ENCODE measurements around the gene OR52B4. TPM values are rescaled to one million over a fixed set of nuclear protein-coding genes. Genes with fewer than 3 reads are reported as not detected.
"Not testable (repeated sequence)": the region's sequence is repeated elsewhere in the genome, so short reads cannot be mapped to it uniquely, and the experiment has no call there.

OR52B4 gene
- polyA plus RNA-seq (2013, experiment 1 of 2): not detected
- not detected for polyA plus RNA-seq (2013, experiment 2 of 2)

DNA sequence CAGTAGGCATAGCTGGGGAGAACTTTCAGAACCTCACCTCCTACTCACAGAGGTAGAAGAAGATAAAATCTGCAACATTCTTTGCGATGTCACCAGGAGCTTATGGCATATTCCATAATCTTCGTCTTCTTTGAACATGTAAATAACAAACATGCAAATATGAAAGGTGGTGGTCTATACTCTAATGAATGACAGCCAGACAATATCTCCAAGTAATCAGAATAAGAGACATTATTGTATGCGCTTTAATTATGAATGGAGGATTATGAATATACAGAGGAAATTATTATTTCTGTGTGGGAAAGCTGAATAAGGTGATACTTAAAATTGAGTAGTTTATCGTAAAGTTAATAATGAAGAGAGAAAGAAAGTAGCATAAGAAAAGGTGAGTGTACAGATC, at the start of gene OR52B4:
Gene OR52B4 (minus strand): TSS at position 101 of the 400 bp plus-strand sequence. CDS start 91 bp downstream, at position 10.
- H3K4me1 ChIP-seq (ENCODE audit: insufficient read depth, low read length): no peaks in the 10 kb centered on the region
- H3K4me3 ChIP-seq (ENCODE audit: low read length): no peak within 1 kb of the TSS
- no peak within 1 kb of the TSS for H3K27ac ChIP-seq (ENCODE audit: low read depth, low read length)
- H3K36me3 ChIP-seq (ENCODE audit: insufficient read depth, low read length): no peaks in the 10 kb centered on the region
- H3K27me3 ChIP-seq (ENCODE audit: insufficient read depth, low read length): no peaks in the 10 kb centered on the region
- 88% methylated on average over 4 of the region's 4 CpGs for WGBS
- no peak within 1 kb of the TSS for H3K9ac ChIP-seq (ENCODE audit: low read depth, low read length)
- no peaks in the 10 kb centered on the region for H3K9me3 ChIP-seq (ENCODE audit: insufficient read depth, low read depth, low read length)

DNA sequence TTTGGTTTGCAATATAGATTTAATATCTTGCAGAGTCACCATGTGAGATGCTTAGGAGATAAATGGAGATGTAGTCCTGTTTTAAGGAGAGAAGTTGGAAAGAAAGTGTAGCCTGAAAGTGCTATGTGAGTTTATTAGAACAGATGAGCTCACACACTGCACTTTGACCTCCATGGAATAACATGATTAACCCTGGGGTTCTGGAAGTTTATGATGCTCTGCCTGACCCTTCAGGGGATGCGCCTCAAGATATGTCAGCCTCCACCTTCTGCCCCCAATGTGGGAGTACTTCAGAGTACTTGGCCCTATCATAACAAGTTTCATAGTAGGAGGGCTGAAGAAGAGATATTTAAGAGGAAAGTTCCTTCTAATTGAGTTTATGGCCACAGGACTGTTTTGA, 48.6 kb upstream of the OR52B4 start:
- WGBS: 100% methylated on average over 1 of the region's 1 CpG
- H3K4me1 ChIP-seq (ENCODE audit: insufficient read depth, low read length): no peaks in the 10 kb centered on the region
- H3K27me3 ChIP-seq (ENCODE audit: insufficient read depth, low read length): no peaks in the 10 kb centered on the region
- no peak overlapping the region for H3K27ac ChIP-seq (ENCODE audit: low read depth, low read length)
- H3K9me3 ChIP-seq (ENCODE audit: insufficient read depth, low read depth, low read length): no peaks in the 10 kb centered on the region
- no peak overlapping the region for H3K9ac ChIP-seq (ENCODE audit: low read depth, low read length)
- H3K4me3 ChIP-seq (ENCODE audit: low read length): no peak overlapping the region
- no peaks in the 10 kb centered on the region for H3K36me3 ChIP-seq (ENCODE audit: insufficient read depth, low read length)

DNA sequence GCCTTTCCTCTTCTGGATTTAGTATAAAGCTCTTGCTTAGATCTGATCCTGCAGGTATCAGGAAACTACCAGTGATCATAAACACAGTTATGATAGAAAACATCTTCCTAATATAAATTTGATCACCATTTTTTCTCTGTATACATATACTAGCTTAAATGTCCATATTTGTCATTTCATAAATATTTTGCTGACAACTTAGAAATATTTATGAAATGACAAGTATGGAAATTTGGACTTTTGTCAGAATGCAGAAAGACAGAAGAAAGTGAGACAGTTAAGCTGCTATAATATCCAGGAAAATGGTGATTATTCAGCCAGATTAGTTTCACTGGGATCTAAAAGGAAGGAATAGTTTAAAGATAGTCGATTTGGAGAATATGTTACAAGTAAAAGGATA, 48.1 kb upstream of the OR52B4 start:
- no peak overlapping the region for H3K27ac ChIP-seq (ENCODE audit: low read depth, low read length)
- no peaks in the 10 kb centered on the region for H3K27me3 ChIP-seq (ENCODE audit: insufficient read depth, low read length)
- no peak overlapping the region for H3K4me3 ChIP-seq (ENCODE audit: low read length)
- no peaks in the 10 kb centered on the region for H3K4me1 ChIP-seq (ENCODE audit: insufficient read depth, low read length)
- no peaks in the 10 kb centered on the region for H3K9me3 ChIP-seq (ENCODE audit: insufficient read depth, low read depth, low read length)
- H3K9ac ChIP-seq (ENCODE audit: low read depth, low read length): no peak overlapping the region
- H3K36me3 ChIP-seq (ENCODE audit: insufficient read depth, low read length): no peaks in the 10 kb centered on the region
- WGBS: 91% methylated on average over 1 of the region's 1 CpG

DNA sequence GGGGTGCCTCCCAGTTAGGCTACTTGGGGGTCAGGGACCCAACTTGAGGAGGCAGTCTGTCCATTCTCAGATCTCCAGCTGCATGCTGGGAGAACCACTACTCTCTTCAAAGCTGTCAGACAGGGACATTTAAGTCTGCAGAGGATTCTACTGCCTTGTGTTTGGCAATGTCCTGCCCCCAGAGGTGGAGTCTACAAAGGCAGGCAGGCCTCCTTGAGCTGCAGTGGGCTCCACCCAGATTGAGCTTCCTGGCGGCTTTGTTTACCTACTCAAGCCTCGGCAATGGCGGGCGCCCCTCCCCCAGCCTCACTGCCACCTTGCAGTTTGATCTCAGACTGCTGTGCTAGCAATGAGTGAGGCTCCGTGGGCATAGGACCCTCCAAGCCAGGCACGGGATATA, 38.0 kb upstream of the OR52B4 start:
- not testable (repeated sequence) for H3K27me3 ChIP-seq (ENCODE audit: insufficient read depth, low read length); H3K4me3 ChIP-seq (ENCODE audit: low read length); H3K9me3 ChIP-seq (ENCODE audit: insufficient read depth, low read depth, low read length); H3K27ac ChIP-seq (ENCODE audit: low read depth, low read length); H3K36me3 ChIP-seq (ENCODE audit: insufficient read depth, low read length); H3K9ac ChIP-seq (ENCODE audit: low read depth, low read length); H3K4me1 ChIP-seq (ENCODE audit: insufficient read depth, low read length)
- 87% methylated on average over 6 of the region's 6 CpGs for WGBS

DNA sequence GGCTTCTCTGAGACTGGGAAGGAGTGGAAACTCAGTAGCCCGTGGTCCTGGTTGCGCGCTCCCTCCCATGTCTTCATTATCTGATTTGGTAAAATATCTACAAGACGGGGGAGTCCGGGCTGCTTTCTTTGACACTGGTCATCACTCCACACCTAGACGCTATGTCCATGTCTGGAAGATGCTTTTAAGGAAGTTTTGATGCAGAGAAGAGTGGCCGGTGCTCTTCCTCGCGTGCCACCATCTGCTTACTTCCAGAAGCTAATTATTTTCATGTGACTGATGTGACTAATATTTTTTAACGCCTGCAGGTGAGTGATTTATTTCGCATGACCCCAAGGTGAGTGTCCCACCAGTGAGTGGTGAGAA, 25.7 kb upstream of the OR52B4 start:
- WGBS: 72% methylated on average over 7 of the region's 11 CpGs
- Histone ChIP-seq H3K9ac (ENCODE audit: low read depth, low read length) (no peak overlapping the region), H3K36me3 (ENCODE audit: insufficient read depth, low read length) (peaks cover 14% of the 10 kb centered on the region), H3K27me3 (ENCODE audit: insufficient read depth, low read length) (no peaks in the 10 kb centered on the region), H3K27ac (ENCODE audit: low read depth, low read length) (no peak overlapping the region), H3K4me1 (ENCODE audit: insufficient read depth, low read length) (0 out of 2 replicates have a peak, but pooled peaks cover 4% of the 10 kb centered on the region), H3K9me3 (ENCODE audit: insufficient read depth, low read depth, low read length) (no peaks in the 10 kb centered on the region), H3K4me3 (ENCODE audit: low read length) (peak overlapping the region; percentile 92)

DNA sequence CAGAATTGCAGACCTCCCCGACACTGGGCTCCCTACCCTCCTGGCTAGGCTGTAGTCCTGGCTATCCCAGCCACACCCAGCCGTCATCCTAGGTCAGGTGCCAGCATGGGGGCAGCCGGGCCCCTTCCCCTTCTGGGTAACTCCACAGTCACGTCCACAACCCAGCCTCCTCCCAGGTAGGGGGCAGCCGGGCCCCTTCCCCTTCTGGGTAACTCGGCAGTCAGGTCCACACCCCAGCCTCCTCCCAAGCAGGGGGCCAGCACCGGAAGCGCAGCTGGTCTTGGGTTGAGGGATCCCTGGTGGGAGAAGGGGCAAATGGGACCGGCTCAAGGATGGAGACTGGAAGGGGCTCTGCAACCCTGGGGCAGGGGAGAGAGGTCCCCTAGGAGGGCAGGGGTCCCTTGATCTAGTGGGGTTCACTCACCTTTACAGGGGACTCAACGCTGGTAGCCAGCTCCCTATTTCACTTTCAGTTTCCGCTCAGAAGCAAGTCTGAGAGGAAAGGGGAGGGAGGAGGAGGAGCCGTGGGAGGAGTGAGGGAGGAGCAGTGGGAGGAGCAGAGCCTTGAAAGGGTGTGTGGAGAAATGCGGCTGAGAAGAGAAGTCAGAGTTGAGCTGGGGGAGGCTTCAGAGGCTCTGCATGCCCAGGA, 25.1 kb upstream of the OR52B4 start, which contains the start of gene TRIM21:
Gene TRIM21 (minus strand): TSS at position 494 of the 649 bp plus-strand sequence. CDS start 3,293 bp downstream, outside the sequence.
- 7% methylated on average over 13 of the region's 13 CpGs for WGBS
- peak within 1 kb of the TSS; percentile 61 for H3K9ac ChIP-seq (ENCODE audit: low read depth, low read length)
- H3K4me1 ChIP-seq (ENCODE audit: insufficient read depth, low read length): 0 out of 2 replicates have a peak, but pooled peaks cover 4% of the 10 kb centered on the region
- H3K4me3 ChIP-seq (ENCODE audit: low read length): peak within 1 kb of the TSS; percentile 92
- H3K36me3 ChIP-seq (ENCODE audit: insufficient read depth, low read length): peaks cover 19% of the 10 kb centered on the region
- H3K27ac ChIP-seq (ENCODE audit: low read depth, low read length): no peak within 1 kb of the TSS
- H3K27me3 ChIP-seq (ENCODE audit: insufficient read depth, low read length): no peaks in the 10 kb centered on the region
- H3K9me3 ChIP-seq (ENCODE audit: insufficient read depth, low read depth, low read length): no peaks in the 10 kb centered on the region

DNA sequence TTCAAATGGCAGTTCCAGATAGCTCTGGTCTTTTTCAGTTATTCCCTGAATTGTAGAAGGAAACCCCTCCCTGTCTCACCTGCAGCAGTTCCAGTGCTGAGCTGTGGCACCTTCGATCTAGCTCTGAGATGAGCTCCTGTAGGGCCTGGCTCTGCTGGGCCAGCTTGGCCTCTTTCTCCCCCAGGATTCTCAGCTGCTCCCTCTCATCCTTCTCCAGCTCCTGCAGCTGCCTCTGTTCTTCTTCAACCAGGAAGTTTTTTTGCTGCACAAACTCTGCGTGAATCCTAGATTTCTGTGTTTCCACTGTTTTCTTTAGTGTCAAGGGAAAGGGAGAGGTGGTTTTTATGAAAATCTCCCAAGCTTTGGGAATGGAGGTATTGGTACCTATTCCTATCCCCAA, 20.0 kb upstream of the OR52B4 start:
- H3K27ac ChIP-seq (ENCODE audit: low read depth, low read length): no peak overlapping the region
- H3K9me3 ChIP-seq (ENCODE audit: insufficient read depth, low read depth, low read length): no peaks in the 10 kb centered on the region
- H3K9ac ChIP-seq (ENCODE audit: low read depth, low read length): no peak overlapping the region
- H3K27me3 ChIP-seq (ENCODE audit: insufficient read depth, low read length): no peaks in the 10 kb centered on the region
- no peak overlapping the region for H3K4me3 ChIP-seq (ENCODE audit: low read length)
- H3K4me1 ChIP-seq (ENCODE audit: insufficient read depth, low read length): 0 out of 2 replicates have a peak, but pooled peaks cover 4% of the 10 kb centered on the region
- peaks cover 46% of the 10 kb centered on the region for H3K36me3 ChIP-seq (ENCODE audit: insufficient read depth, low read length)
- 95% methylated on average over 2 of the region's 2 CpGs for WGBS

DNA sequence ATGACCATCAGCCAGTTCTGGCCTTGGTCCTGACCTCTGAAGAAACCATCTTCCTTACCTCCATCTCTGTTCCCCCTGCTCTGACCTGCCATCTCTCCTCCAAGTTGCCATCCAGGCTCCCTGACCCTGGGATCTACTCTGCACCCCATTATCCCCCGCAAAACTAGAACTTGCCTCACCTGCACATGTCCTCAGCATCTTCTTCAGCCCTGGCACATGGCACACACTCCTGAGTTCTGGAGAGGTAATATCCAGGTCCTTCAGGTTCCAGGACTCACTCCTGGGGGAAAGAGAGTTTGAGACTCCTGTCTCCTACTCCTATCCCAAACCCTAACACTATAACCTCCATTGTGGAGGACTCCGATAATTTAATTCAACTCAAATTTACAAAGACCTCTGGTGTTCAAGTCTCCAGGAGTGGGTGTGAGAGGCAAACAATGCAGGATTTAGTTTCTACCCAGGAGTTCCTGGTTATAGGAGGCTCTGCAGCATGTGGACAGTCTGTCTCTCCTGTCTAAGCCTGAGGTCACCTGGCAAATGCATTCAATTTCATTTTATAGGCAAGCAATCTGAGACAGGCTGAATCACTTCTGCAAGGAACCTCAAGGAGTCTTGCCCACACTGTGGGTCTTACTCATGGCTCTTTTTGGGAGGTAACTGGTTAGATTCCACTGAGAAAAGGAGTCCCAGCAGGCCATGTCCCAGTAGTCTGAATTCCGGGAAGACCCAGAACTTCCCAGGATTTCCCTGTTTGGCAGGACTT, 18.0 kb upstream of the OR52B4 start:
- no peaks in the 10 kb centered on the region for H3K9me3 ChIP-seq (ENCODE audit: insufficient read depth, low read depth, low read length)
- 95% methylated on average over 3 of the region's 3 CpGs for WGBS
- no peak overlapping the region for H3K9ac ChIP-seq (ENCODE audit: low read depth, low read length)
- H3K4me1 ChIP-seq (ENCODE audit: insufficient read depth, low read length): no peaks in the 10 kb centered on the region
- no peaks in the 10 kb centered on the region for H3K27me3 ChIP-seq (ENCODE audit: insufficient read depth, low read length)
- no peak overlapping the region for H3K27ac ChIP-seq (ENCODE audit: low read depth, low read length)
- H3K36me3 ChIP-seq (ENCODE audit: insufficient read depth, low read length): peaks cover 46% of the 10 kb centered on the region
- H3K4me3 ChIP-seq (ENCODE audit: low read length): no peak overlapping the region

DNA sequence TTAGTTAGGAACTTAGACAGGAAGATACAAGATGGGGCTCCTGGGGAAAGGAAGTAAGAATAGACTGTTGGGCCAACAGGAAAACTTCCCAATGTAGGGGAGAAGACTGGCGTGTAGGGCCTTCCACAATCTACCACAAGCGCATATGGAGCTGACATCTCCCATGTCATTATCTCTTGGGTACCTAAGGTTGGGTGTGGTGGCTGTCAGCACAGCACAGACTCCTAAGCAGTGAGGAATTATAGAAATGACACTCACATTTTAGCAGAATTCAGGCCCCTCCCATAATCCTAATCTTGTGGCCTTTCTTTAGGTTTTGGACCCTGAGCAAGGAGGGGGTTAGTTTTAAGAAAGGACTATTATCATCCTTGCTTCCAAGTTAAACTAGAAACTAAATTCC, 13.7 kb upstream of the OR52B4 start:
- H3K27me3 ChIP-seq (ENCODE audit: insufficient read depth, low read length): no peaks in the 10 kb centered on the region
- no peaks in the 10 kb centered on the region for H3K4me1 ChIP-seq (ENCODE audit: insufficient read depth, low read length)
- peaks cover 19% of the 10 kb centered on the region for H3K36me3 ChIP-seq (ENCODE audit: insufficient read depth, low read length)
- no peak overlapping the region for H3K9ac ChIP-seq (ENCODE audit: low read depth, low read length)
- H3K27ac ChIP-seq (ENCODE audit: low read depth, low read length): no peak overlapping the region
- H3K4me3 ChIP-seq (ENCODE audit: low read length): no peak overlapping the region
- 93% methylated on average over 2 of the region's 2 CpGs for WGBS
- no peaks in the 10 kb centered on the region for H3K9me3 ChIP-seq (ENCODE audit: insufficient read depth, low read depth, low read length)

DNA sequence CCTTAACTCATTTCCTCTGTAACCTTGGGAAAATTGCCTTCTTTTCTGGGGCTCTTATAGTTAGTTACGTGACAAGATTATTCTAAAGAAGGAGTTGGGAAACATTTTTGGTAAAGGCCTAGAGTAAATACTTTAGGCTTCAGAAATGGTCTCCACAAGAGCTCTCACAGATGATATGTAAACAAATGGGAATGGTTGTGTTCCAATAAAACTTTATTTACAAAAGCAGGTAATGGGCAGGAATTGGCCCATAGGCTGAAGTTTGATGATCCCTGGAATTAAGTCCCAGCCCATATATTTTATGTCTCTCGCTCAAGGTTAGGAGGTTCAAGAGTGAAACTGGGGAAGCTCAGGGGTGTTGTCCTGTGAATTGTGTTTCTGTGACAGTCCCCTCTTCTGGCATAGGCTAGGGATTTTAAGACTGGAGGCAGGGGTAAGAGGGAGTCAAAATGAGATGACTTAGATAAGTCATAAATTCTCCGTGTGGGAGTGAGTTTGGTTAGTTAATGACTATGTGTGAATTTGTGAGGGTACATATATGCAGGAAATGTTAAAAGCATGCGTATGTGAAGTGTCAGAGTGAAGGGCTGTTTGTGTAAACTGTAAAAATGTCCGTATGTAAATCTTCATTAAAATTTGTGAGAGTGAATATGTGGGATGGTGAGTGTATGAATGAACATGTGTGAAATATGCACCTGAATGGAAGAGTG, 7.4 kb upstream of the OR52B4 start:
- WGBS: 88% methylated on average over 5 of the region's 5 CpGs

DNA sequence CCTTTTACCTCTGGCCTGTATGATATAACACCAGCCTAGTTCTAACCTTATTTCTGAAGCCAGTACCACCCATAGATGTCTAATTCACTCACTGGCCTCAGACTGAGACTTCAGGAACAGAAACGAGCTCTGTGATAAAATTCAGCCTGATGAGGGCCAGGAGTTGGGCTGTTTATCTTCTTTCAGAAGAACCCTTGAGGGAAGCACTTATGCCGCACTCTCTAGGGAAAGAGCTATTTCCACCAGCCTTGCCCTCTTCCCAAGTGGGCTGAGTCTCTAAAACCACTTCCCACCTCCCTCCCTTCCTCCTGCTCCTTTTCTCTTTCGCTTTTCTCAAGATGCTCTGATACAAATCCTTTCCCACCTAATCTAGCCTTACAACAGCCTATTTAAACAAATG, 2.0 kb upstream of the OR52B4 start:
- Histone ChIP-seq H3K36me3 (ENCODE audit: insufficient read depth, low read length) (no peaks in the 10 kb centered on the region), H3K9me3 (ENCODE audit: insufficient read depth, low read depth, low read length) (no peaks in the 10 kb centered on the region), H3K9ac (ENCODE audit: low read depth, low read length) (no peak overlapping the region), H3K4me1 (ENCODE audit: insufficient read depth, low read length) (no peaks in the 10 kb centered on the region), H3K27ac (ENCODE audit: low read depth, low read length) (no peak overlapping the region), H3K4me3 (ENCODE audit: low read length) (no peak overlapping the region), H3K27me3 (ENCODE audit: insufficient read depth, low read length) (no peaks in the 10 kb centered on the region)
- WGBS: 91% methylated on average over 3 of the region's 3 CpGs

More for the DNA sequence above, 7.4 kb upstream of the OR52B4 start:
- no peak overlapping the region for H3K4me3 ChIP-seq (ENCODE audit: low read length)
- H3K9me3 ChIP-seq (ENCODE audit: insufficient read depth, low read depth, low read length): no peaks in the 10 kb centered on the region
- H3K36me3 ChIP-seq (ENCODE audit: insufficient read depth, low read length): no peaks in the 10 kb centered on the region
- no peak overlapping the region for H3K9ac ChIP-seq (ENCODE audit: low read depth, low read length)
- no peak overlapping the region for H3K27ac ChIP-seq (ENCODE audit: low read depth, low read length)
- no peaks in the 10 kb centered on the region for H3K27me3 ChIP-seq (ENCODE audit: insufficient read depth, low read length)
- no peaks in the 10 kb centered on the region for H3K4me1 ChIP-seq (ENCODE audit: insufficient read depth, low read length)

Data from HUES64 (cell line).